ENCODE results near the gene ZNF860.
A peak's percentile ranks its signal among the peaks of the same experiment; 100 is the strongest.

ZNF860 gene

GRCh38 chr3:31981206-31982181 lies at the start of gene ZNF860, which contains the start of gene OSBPL10:
TSS of gene ZNF860 (plus strand) at chr3:31981750. CDS start at chr3:31989080, 7,330 bp downstream.
TSS of gene OSBPL10 (minus strand) at chr3:31981262. CDS start at chr3:31981179, 83 bp downstream.
- DNase-seq: peak; percentile 42 to 56

GRCh38 chr3:31932990-31933389 lies 48.6 kb upstream of the ZNF860 start:
- DNase-seq: no peak

- DNase-seq: no peak
These were observed 47.5 kb upstream of the ZNF860 start for GRCh38 chr3:31934018-31934417.

- DNase-seq: no peak
These were observed 46.7 kb upstream of the ZNF860 start for GRCh38 chr3:31934866-31935265.

- DNase-seq: no peak
These were observed 45.0 kb upstream of the ZNF860 start for GRCh38 chr3:31936420-31937060.

GRCh38 chr3:31937225-31937624 lies 44.3 kb upstream of the ZNF860 start:
- no peak for DNase-seq

- no peak for DNase-seq
These were observed 39.1 kb upstream of the ZNF860 start for GRCh38 chr3:31942446-31942845.

GRCh38 chr3:31943041-31943440 lies 38.5 kb upstream of the ZNF860 start:
- no peak for DNase-seq

- no peak for DNase-seq
These were observed 35.9 kb upstream of the ZNF860 start for GRCh38 chr3:31945738-31946052.

GRCh38 chr3:31946484-31947081 lies 35.0 kb upstream of the ZNF860 start:
- no peak for DNase-seq

- no peak for DNase-seq
These were observed 34.4 kb upstream of the ZNF860 start for GRCh38 chr3:31947162-31947561.

GRCh38 chr3:31947671-31948091 lies 33.9 kb upstream of the ZNF860 start:
- DNase-seq: no peak

- DNase-seq: no peak
These were observed 33.3 kb upstream of the ZNF860 start for GRCh38 chr3:31948280-31948679.

GRCh38 chr3:31952205-31952604 lies 29.3 kb upstream of the ZNF860 start:
- DNase-seq: no peak

GRCh38 chr3:31953091-31953490 lies 28.5 kb upstream of the ZNF860 start:
- no peak for DNase-seq

GRCh38 chr3:31953636-31954035 lies 27.9 kb upstream of the ZNF860 start:
- DNase-seq: no peak

- DNase-seq: no peak
These were observed 26.0 kb upstream of the ZNF860 start for GRCh38 chr3:31955581-31955980.

GRCh38 chr3:31957106-31957505 lies 24.4 kb upstream of the ZNF860 start:
- no peak for DNase-seq

GRCh38 chr3:31958701-31959152 lies 22.8 kb upstream of the ZNF860 start:
- peak; percentile 64 to 73 for DNase-seq

- no peak for DNase-seq
These were observed 22.3 kb upstream of the ZNF860 start for GRCh38 chr3:31959251-31959650.

- no peak for DNase-seq
These were observed 21.4 kb upstream of the ZNF860 start for GRCh38 chr3:31959951-31960792.

GRCh38 chr3:31960793-31961431 lies 20.6 kb upstream of the ZNF860 start:
- no peak for DNase-seq

All from NCI-H2081 (cell line).